GM18861 (cell line): ENCODE results near the gene MAX.
"Not testable (repeated sequence)": the region's sequence is repeated elsewhere in the genome, so short reads cannot be mapped to it uniquely, and the experiment has no call there.

Source experiments
- ATAC-seq: cut with Tn5 transposase; IDR thresholded peaks from one replicate; pipeline ENCODE4 v1.9.1; 2021; ENCODE audit not compliant: unreplicated experiment

MAX gene

DNA sequence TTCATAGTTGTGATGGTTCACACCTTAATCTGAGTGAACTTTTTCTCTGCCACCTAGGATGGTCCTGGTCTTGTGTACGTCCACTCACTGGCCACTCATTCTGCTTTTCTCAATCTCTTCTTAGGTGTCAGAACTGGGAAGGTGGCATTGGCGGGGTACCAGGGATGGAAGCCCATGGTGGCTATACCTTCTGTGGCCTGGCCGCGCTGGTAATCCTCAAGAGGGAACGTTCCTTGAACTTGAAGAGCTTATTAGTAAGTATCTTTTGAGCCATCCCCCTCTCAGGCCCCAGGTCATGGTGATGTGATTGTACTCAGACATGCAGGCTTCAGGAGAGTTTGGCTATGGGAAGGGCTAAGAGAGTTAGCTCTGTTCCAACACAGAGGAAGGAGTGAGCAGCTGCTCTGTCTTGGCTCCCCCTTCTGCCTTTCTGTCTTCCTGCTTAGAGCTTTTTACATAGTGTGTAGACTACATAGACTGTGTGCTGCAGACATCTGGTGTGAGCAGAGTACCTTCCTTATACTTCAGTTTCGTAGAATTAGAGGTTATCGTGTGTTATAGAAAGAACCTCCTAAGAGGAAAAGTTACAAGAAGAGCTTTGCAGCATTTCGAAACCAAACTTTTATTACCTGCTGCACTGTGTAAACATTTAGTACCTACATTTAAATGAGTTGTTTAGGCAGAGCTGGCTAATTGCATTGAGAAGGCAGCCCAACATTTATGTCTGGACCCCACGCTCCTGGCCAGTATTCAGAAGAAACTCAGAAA, 61.5 kb downstream of the MAX start:
- no peak for ATAC-seq

DNA sequence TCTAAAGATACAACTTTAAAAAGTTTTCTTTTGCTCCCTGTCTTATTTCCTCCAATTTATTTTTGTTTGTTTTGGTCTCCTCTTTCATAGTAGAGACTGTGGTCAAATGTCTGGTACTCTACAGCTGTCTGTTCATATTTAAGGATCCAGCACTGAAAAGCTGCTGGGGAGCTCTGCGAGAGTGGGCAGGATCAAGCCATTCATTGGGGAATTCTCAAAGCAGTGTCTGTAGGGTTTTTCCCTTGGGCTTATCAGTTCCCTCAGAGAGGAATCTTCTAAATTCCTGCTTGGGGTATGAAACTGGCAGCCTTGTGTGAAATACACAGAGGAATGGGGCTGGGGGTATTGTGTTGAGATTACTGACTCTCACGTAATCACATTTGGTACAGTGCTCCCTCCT, 63.4 kb downstream of the MAX start:
- ATAC-seq = no peak

DNA sequence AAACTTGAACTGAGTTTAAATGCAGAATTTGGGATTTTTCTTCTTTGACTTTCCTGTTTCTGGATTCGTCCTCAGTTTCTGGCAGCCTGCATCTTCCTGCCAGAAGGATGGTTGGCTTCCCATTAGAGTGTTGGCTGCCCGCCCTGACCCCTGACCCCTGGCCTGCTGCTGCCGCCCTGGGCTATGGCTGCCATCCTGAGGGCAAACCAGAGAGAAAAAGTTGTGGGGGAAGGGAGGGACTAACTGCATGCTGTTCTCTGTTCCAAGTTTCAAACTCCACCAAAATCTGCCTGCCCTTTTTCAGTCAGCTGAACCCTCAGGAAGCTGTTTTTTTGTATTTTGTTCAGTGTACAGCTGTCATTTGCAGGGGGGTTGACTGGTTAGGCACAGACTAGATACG, 67.3 kb downstream of the MAX start:
- ATAC-seq = no peak

DNA sequence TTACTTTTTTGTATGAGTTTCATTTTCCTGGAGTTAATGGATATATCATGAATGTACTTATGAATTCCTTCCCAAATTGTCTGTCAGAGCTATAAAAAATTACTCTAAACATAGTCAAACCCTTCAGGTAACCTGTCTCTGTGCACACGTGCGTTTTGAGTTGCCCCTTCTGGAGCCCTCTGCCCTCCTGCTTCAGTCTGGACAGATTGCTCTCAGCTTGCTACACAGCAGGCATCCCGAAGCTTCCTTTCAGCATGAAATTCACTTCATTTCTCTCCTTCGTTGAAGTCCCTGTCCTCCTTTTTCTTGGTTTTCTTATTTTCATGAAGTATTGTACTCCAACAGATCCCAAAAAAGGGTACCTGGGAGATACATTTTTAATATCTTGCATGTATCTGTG, 68.3 kb downstream of the MAX start:
- no peak for ATAC-seq

DNA sequence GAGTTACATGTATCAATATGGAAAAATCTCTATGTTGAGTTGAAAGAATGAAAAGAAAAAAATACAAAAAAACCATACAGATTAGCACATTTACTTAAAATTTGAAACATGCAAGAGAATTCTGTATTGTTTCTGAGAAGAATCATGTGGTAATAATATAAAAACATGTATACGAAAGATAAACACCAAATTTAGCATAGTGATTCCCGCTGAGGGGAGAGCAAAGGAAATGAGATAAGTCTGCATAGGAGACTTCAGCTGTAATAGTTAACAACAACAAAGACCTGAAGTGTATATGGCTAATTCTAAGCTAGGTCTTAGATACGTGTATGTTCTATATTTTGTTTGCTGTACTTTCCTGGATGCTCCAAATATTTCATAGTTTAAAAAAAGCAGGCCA, 69.1 kb downstream of the MAX start:
- no peak for ATAC-seq

DNA sequence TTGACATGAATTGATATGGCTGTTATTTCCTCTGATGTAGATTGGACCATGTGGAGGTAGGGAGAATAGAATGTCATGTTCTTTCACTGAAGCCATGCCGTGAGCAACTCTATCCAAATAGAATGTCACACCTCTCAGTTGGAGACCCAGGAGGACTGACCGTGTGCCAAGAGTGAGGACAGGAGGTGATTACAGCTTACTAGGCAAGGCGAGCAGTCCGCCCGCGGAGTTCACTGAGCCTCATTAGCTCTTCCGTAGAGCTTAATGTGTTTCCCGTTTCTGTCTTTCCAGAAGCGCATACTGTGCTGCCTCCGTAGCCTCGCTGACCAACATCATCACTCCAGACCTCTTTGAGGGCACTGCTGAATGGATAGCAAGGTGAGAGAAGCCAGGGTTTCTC, 70.0 kb downstream of the MAX start:
- ATAC-seq = no peak

DNA sequence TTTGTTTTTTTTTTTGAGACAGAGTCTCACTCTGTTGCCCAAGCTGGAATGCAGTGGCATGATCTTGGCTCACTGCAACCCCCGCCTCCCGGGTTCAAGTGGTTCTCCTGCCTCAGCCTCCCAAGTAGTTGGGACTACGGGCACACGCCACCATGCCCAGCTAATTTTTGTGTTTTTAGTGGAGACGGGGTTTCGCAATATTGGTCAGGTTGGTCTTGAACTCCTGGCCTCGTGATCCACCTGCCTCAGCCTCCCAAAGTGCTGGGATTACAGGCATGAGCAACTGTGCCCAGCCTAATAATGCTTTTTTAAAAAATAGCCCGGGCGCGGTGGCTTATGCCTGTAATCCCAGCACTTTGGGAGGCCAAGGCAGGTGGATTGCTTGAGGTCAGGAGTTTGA, 71.0 kb downstream of the MAX start:
- not testable (repeated sequence) for ATAC-seq

DNA sequence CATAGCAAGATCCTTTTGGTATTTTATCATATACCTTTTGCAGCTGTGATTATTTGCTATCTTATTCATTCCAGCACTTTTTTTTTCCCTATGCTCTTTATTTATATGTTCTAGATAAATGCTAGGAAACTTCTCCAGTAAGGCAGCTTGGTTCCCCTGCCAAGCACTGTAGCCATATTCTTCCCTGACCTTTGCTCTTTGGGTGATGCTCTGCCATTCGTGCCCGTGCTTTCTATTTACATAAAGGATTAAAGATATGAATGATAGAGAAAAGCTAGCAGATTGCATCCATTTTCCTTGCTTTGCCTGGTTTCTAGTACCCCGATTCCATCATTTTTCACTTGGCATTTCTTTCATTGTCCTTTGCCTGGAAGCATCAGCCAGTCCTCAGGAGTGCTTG, 73.4 kb downstream of the MAX start:
- no peak for ATAC-seq

DNA sequence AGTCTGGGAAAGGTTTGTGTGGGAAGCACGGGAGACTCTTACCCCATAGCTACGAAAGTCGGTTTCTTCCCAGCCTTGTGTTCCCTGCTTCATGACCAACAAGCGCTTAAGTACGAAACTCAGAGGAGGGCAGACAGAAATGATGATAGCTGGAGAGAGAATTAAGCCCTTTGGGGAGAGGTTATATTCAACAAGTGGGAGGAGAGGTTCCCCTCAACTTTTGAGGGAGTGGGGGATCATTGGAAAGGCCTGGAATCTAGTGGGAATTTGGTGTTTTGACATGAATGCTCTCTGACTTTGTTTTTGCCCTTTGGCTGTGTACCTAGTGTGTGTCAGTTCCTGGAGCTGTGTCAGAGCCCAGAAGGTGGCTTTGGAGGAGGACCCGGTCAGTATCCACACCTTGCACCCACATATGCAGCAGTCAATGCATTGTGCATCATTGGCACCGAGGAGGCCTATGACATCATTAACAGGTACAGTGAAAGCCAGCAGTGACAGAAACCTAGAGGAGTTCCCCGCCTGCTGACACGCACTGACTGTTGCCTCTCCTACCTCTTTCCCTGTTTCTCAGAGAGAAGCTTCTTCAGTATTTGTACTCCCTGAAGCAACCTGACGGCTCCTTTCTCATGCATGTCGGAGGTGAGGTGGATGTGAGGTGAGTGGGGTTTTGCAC, 75.1 kb downstream of the MAX start:
- ATAC-seq = no peak

DNA sequence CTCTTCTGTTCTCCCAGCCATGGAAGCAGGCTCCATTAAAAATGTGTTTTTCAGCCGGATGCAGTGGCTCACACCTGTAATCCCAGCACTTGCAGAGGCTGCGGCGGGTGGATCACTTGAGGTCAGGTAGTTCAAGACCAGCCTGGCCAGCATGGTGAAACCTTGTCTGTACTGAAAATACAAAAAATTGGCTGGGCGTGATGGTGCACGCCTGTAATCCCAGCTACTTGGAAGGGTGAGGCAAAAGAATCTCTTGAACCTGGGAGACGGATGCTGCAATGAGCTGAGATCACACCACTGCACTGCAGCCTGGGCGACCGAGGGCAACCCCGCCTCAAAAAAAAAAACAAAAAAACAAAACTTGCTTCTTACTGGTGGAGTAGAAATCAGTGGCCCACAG, 75.8 kb downstream of the MAX start:
- ATAC-seq = no peak

DNA sequence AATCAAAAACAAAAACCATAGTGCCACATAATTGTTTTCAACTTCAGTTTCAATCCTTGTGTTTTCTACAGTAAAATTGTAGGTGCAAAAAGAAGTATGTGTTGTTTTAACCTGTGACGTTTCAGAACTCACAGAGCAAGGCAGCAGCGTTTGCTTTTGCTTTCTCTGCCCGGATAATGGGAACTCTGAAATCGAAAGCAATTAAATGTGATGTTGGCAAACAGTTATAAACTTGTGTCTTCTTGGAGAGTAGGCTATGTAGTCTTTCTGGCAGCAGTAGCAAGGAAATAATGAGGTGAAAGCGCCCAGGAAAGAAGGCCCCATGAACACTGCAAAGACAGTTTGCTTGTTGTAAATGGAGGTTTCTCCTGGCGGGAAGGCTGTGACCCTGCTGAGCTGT, 76.5 kb downstream of the MAX start:
- ATAC-seq = no peak
